Mononuclear cell (primary cell): ENCODE measurements around the gene KCNIP4. TPM values are rescaled to one million over a fixed set of nuclear protein-coding genes. Genes with fewer than 3 reads are reported as not detected.

Experiments used
- H3K27me3 ChIP-seq: 2 replicates; pipeline ENCODE4 v1.6.0; 2011; ENCODE audit warnings: low read length, control low read depth; ENCODE audit not compliant: insufficient read depth
- H3K4me1 ChIP-seq: 2 replicates; pipeline ENCODE4 v1.5.1; 2011; ENCODE audit warnings: mild to moderate bottlenecking, low read length, control low read depth; ENCODE audit not compliant: insufficient read depth
- H3K4me3 ChIP-seq: 2 replicates; pipeline ENCODE4 v1.5.1; 2011; ENCODE audit warnings: mild to moderate bottlenecking, low read length, moderate library complexity
- H3K9me3 ChIP-seq: 2 replicates; pipeline ENCODE4 v1.5.1; 2011; ENCODE audit warnings: low read depth, mild to moderate bottlenecking, control low read depth, low read length
- total RNA-seq: library from RNA; depleted of rRNA; stranded (reverse); fragments of >200 nt; gene quantifications from one replicate; pipeline ENCODE4 v1.2.3, GENCODE V29; 2012

The KCNIP4 gene
- total RNA-seq, 1 donor, result not detected

DNA sequence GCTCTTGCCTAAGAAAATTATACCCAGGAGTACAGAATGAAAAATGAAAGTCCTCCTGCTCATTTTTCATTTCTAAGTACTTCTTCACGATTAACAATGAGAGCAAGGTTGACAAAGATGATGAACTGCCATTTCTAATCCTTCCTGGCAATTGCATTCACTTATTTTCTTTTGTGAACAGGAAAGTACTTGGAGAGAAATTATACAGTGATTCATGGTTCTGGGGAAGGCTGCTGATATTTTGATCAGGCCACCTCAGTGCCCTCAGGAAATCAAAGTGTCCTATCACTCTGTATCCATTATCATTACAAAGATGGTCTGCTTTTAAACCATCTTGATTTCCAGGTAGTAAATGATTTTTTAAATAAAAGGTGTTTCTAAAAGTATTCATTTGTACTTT is 780.9 kb downstream of the KCNIP4 start:
- no peaks in the 10 kb centered on the region for H3K4me1 ChIP-seq
- H3K9me3 ChIP-seq, result no peaks in the 10 kb centered on the region
- no peaks in the 10 kb centered on the region for H3K27me3 ChIP-seq
- H3K4me3 ChIP-seq, result no peak overlapping the region

GRCh38 chr4:21155367-21155766 is 793.2 kb downstream of the KCNIP4 start:
- no peaks in the 10 kb centered on the region for H3K27me3 ChIP-seq
- H3K4me3 ChIP-seq, result no peak overlapping the region
- H3K9me3 ChIP-seq, result no peaks in the 10 kb centered on the region
- no peaks in the 10 kb centered on the region for H3K4me1 ChIP-seq

GRCh38 chr4:21139327-21139726 is 809.2 kb downstream of the KCNIP4 start:
- no peaks in the 10 kb centered on the region for H3K4me1 ChIP-seq
- H3K9me3 ChIP-seq, result no peaks in the 10 kb centered on the region
- no peaks in the 10 kb centered on the region for H3K27me3 ChIP-seq
- no peak overlapping the region for H3K4me3 ChIP-seq

DNA sequence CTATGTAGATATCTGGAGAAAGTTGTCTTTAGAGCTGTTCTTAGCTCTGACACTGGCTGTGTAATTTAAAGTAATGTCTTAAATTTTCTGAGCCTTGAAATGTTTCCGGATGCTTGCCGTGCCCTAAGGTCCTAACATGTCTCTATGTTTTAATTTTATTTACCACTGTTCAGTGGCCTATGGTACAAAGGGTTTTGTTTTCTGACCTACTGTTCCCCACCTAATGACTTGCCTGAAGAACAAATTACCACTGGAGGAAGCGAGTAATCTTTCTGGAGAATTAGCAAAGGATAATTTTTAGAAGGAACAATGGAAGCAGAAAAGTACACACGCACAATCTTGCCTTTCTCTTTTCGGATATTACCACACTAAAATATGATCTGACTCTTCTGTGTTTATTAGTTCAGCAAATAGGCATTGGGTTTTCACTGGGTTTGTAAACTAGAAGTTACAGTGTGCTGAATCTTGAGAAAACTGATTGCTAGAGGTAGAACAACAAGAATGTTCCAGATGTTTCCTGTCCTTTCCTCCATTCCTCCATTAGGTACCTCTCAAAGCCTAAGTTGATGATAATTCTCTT is 812.4 kb downstream of the KCNIP4 start:
- Histone ChIP-seq H3K4me3 (no peak overlapping the region), H3K9me3 (no peaks in the 10 kb centered on the region), H3K4me1 (no peaks in the 10 kb centered on the region), H3K27me3 (no peaks in the 10 kb centered on the region)

DNA sequence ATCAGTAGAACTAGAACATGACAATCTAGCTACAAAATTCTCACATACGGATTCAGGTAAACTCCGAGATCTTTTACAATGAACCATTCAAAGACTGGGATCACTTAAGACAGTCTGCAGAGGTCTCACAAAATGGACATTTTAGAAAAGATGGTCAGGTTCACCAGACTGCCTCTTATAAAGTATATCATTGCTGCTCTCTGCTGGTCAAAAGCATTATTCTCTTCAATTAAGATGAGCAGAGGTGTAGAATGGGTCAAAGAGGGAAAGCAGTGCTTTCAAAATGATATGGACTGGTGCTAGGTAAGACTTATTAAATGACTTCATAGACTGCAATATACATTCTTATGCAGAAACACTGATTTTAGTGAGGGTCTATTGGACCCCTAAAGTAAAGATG is 813.6 kb downstream of the KCNIP4 start:
- H3K4me1 ChIP-seq, result no peaks in the 10 kb centered on the region
- H3K27me3 ChIP-seq, result no peaks in the 10 kb centered on the region
- H3K9me3 ChIP-seq, result no peaks in the 10 kb centered on the region
- H3K4me3 ChIP-seq, result no peak overlapping the region

GRCh38 chr4:21130606-21131005 is 818.0 kb downstream of the KCNIP4 start:
- H3K4me1 ChIP-seq, result no peaks in the 10 kb centered on the region
- no peaks in the 10 kb centered on the region for H3K9me3 ChIP-seq
- no peaks in the 10 kb centered on the region for H3K27me3 ChIP-seq
- no peak overlapping the region for H3K4me3 ChIP-seq

GRCh38 chr4:21126014-21126512 is 822.5 kb downstream of the KCNIP4 start:
- Histone ChIP-seq H3K9me3 (no peaks in the 10 kb centered on the region), H3K4me1 (no peaks in the 10 kb centered on the region), H3K4me3 (no peak overlapping the region), H3K27me3 (no peaks in the 10 kb centered on the region)

- Histone ChIP-seq H3K4me1 (no peaks in the 10 kb centered on the region), H3K4me3 (no peak overlapping the region), H3K9me3 (no peaks in the 10 kb centered on the region), H3K27me3 (no peaks in the 10 kb centered on the region)
Measured at GRCh38 chr4:21118301-21118700, 830.3 kb downstream of the KCNIP4 start.

DNA sequence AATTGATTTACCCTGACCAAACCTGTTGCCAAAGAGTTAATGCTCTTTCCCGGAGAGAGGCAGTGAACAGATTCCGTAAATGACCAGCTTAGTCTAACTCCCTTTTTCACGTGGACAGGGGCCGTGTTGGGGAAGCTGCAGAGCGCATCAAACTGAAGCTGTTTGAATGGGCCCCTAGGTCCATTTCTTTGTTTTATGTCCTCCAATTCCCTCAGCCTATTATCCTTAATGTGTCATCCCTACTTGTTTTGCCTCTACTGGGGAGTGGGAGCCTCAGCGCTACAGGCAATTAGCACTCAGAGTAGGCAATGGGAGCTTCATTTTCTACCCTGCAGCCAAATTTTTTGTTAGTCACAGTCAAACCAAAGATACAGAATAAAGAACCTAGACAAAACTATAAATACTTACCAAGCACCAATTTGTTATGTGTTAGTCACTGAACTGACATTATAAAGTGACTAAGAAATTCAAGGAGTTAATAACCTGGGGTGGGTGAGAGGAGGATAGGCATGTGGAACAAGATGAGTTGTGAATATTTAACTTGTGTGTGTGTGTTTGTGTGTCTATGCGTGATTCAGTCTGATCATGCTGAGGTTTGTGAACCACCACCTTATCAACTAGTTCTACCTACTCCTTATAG is 830.9 kb downstream of the KCNIP4 start:
- H3K27me3 ChIP-seq, result no peaks in the 10 kb centered on the region
- H3K4me1 ChIP-seq, result no peaks in the 10 kb centered on the region
- no peak overlapping the region for H3K4me3 ChIP-seq
- H3K9me3 ChIP-seq, result no peaks in the 10 kb centered on the region

- Histone ChIP-seq H3K27me3 (no peaks in the 10 kb centered on the region), H3K4me1 (no peaks in the 10 kb centered on the region), H3K4me3 (no peak overlapping the region), H3K9me3 (no peaks in the 10 kb centered on the region)
Measured at GRCh38 chr4:21113496-21114223, 834.9 kb downstream of the KCNIP4 start.

DNA sequence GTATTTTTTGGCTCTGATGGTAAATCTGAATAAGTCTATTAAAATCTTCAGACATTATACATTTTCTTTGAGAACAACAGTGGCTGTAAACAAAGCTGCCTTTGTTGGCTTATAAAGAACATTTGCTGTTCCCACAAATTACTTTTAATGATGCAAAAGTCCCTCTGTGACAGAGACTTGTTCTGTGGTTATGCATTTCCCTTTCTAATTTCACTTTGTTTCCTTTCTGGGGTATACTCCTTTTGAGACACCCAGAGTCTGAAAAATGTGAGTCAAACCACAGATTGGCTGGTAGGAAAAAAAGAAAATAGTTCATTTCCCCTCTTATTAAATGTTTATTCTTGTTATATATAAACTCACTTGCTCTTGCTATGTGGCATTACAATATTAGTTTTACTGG is 845.9 kb downstream of the KCNIP4 start:
- no peaks in the 10 kb centered on the region for H3K4me1 ChIP-seq

DNA sequence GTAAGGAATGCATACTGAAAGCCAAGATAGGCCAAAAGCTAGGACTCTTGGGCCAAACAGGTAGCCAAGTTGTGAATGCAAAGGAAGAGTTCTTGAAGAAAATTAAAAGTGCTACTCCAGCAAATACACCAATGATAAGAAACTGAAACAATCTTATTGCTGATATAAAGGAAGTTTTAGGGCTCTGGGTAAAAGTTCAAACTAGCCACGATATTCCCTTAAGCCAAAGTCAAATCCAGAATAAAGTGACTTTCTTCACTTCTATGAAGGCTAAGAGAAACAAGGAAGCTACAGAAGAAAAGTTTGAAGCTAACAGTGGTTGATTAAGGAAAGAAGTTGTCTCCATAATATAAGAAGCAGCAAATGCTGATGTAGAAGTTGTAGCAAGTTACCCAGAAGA is 850.7 kb downstream of the KCNIP4 start:
- no peak overlapping the region for H3K4me3 ChIP-seq
- no peaks in the 10 kb centered on the region for H3K9me3 ChIP-seq
- no peaks in the 10 kb centered on the region for H3K27me3 ChIP-seq
- H3K4me1 ChIP-seq, result no peaks in the 10 kb centered on the region

More for the DNA sequence above, 845.9 kb downstream of the KCNIP4 start:
- no peaks in the 10 kb centered on the region for H3K27me3 ChIP-seq
- H3K9me3 ChIP-seq, result no peaks in the 10 kb centered on the region
- H3K4me3 ChIP-seq, result no peak overlapping the region

GRCh38 chr4:21097026-21097425 is 851.5 kb downstream of the KCNIP4 start:
- Histone ChIP-seq H3K4me3 (no peak overlapping the region), H3K9me3 (no peaks in the 10 kb centered on the region), H3K4me1 (no peaks in the 10 kb centered on the region), H3K27me3 (no peaks in the 10 kb centered on the region)

- Histone ChIP-seq H3K4me3 (no peak overlapping the region), H3K27me3 (no peaks in the 10 kb centered on the region), H3K9me3 (no peaks in the 10 kb centered on the region), H3K4me1 (no peaks in the 10 kb centered on the region)
Measured at GRCh38 chr4:21092531-21092930, 856.0 kb downstream of the KCNIP4 start.

DNA sequence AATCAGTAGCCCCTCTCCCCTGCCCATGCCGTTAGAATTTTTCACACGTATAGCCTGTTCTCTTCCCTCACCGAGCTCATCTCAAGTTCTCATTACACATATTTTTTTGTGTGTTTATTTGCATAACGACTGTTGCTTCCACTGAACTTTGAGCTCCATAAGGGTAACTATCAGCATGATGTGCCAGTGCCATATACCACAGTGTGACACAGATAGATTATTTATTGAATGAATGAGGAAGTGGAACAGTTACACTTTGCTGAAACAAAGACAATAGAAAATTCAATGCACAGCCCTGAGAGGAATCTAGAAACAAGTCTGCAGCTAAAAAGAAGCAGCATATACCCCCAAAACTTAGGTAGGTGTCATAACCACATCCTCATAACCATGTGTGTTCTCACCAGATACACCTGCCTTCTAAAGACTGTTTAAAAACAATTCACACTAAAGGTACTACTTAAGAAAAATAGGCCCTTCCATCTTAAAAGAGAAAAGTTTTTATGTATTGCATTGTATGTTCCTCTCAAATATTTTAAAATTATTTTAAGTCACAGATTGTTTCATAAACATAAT is 858.4 kb downstream of the KCNIP4 start:
- Histone ChIP-seq H3K27me3 (no peaks in the 10 kb centered on the region), H3K4me3 (no peak overlapping the region), H3K9me3 (no peaks in the 10 kb centered on the region), H3K4me1 (no peaks in the 10 kb centered on the region)
